Neural crest cell (in vitro differentiated cells): ENCODE data around the gene TRPM2. TPM values are rescaled to one million over a fixed set of nuclear protein-coding genes. Genes with fewer than 3 reads are reported as not detected.

Experiments
- DNase-seq: peaks from one replicate; pipeline ENCODE4 v3.0.0; 2021; ENCODE audit warnings: low read depth, mixed read lengths, low spot score
- H3K27ac Mint-ChIP-seq: one replicate; pipeline ENCODE4 v1.8.0; 2021; ENCODE audit warnings: mild to moderate bottlenecking, mixed read lengths; ENCODE audit not compliant: unreplicated experiment
- H3K27me3 Mint-ChIP-seq: 2 replicates; pipeline ENCODE4 v1.8.0; 2021; ENCODE audit warnings: low read depth, mild to moderate bottlenecking, mixed read lengths
- H3K36me3 Mint-ChIP-seq: 2 replicates; pipeline ENCODE4 v1.8.0; 2021; ENCODE audit warnings: low read depth, mild to moderate bottlenecking, mixed read lengths
- H3K4me1 Mint-ChIP-seq: 2 replicates; pipeline ENCODE4 v1.8.0; 2021; ENCODE audit warnings: mixed read lengths
- H3K4me3 Mint-ChIP-seq: one replicate; pipeline ENCODE4 v1.8.0; 2021; ENCODE audit warnings: mild to moderate bottlenecking, mixed read lengths
- H3K9me3 Mint-ChIP-seq: 2 replicates; pipeline ENCODE4 v1.8.0; 2021; ENCODE audit warnings: mixed read lengths
- total RNA-seq: library from RNA; stranded (reverse); gene quantifications from 2 replicates; pipeline ENCODE4 v1.2.1, GENCODE V29; 2021
- TF ChIP-seq, protein P1 (sequence below): fragments of 200-600 bp; sonication (generic); conservative IDR thresholded peaks from 2 replicates; pipeline ENCODE4 v1.5.0; 2021; ENCODE audit warnings: antibody characterized with exemption, mild to moderate bottlenecking

Gene TRPM2
- total RNA-seq, 1 donor from 2014 or later, result not detected

- H3K36me3 Mint-ChIP-seq, result no peaks in the 10 kb centered on the region
- no peak for DNase-seq
- no peak overlapping the region for H3K4me3 Mint-ChIP-seq
- TF ChIP-seq, protein P1, sequence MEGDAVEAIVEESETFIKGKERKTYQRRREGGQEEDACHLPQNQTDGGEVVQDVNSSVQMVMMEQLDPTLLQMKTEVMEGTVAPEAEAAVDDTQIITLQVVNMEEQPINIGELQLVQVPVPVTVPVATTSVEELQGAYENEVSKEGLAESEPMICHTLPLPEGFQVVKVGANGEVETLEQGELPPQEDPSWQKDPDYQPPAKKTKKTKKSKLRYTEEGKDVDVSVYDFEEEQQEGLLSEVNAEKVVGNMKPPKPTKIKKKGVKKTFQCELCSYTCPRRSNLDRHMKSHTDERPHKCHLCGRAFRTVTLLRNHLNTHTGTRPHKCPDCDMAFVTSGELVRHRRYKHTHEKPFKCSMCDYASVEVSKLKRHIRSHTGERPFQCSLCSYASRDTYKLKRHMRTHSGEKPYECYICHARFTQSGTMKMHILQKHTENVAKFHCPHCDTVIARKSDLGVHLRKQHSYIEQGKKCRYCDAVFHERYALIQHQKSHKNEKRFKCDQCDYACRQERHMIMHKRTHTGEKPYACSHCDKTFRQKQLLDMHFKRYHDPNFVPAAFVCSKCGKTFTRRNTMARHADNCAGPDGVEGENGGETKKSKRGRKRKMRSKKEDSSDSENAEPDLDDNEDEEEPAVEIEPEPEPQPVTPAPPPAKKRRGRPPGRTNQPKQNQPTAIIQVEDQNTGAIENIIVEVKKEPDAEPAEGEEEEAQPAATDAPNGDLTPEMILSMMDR, result no peak
- no peaks in the 10 kb centered on the region for H3K9me3 Mint-ChIP-seq
- H3K27me3 Mint-ChIP-seq, result no peaks in the 10 kb centered on the region
- no peaks in the 10 kb centered on the region for H3K4me1 Mint-ChIP-seq
- no peak overlapping the region for H3K27ac Mint-ChIP-seq
These were observed 29.8 kb upstream of the TRPM2 start for GRCh38 chr21:44323591-44323990.

DNA sequence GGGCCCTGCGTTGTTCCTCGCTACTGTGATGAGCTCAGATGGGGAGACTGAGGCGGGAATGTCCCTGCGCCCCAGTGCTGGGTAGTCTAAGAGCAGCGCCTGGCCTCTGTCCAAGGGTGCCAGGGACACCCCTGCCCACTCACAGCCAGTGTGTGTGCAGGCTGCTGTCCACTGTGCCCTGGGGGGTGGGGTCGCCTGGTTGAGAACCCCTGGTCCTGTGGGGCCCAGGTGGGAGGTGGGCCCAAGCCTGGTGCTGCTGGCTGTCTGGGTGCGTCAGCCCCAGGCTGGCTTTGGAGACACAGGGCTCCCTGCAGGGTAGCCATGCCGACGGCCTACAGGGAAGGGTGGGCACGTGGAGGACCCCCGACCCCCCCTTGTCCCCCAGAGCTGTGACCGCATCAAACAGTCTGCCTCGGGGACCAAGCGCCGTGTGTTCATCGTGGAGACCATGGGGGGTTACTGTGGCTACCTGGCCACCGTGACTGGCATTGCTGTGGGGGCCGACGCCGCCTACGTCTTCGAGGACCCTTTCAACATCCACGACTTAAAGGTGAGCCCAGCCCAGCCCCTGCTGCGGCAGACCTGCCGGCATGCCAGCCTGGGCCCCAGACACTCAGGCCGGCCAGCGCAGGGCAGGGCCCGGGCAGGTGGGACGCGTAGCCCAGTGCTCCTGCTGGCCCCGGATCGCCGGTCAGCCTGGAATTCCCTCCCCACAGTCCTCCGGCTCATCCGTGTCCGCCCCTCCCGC, 29.1 kb upstream of the TRPM2 start:
- H3K4me1 Mint-ChIP-seq, result no peaks in the 10 kb centered on the region
- H3K27ac Mint-ChIP-seq, result no peak overlapping the region
- H3K36me3 Mint-ChIP-seq, result no peaks in the 10 kb centered on the region
- no peaks in the 10 kb centered on the region for H3K27me3 Mint-ChIP-seq
- TF ChIP-seq, protein P1, result no peak
- no peak overlapping the region for H3K4me3 Mint-ChIP-seq
- DNase-seq, result no peak
- no peaks in the 10 kb centered on the region for H3K9me3 Mint-ChIP-seq

DNA sequence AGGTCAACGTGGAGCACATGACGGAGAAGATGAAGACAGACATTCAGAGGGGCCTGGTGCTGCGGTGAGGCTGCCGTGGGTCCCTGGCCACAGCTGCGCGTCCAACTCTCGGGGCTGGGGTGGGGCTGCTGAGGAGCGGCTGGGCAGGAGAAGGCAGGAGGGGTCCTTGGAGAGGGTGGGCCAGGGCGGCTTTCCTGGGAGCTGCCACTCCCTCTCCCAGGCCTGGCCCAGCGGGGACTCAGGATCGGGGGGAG, 28.6 kb upstream of the TRPM2 start:
- Mint-ChIP-seq H3K4me3 (no peak overlapping the region), H3K27me3 (no peaks in the 10 kb centered on the region), H3K27ac (no peak overlapping the region), H3K9me3 (no peaks in the 10 kb centered on the region), H3K4me1 (no peaks in the 10 kb centered on the region), H3K36me3 (no peaks in the 10 kb centered on the region)
- TF ChIP-seq, protein P1, result no peak
- DNase-seq, result no peak

DNA sequence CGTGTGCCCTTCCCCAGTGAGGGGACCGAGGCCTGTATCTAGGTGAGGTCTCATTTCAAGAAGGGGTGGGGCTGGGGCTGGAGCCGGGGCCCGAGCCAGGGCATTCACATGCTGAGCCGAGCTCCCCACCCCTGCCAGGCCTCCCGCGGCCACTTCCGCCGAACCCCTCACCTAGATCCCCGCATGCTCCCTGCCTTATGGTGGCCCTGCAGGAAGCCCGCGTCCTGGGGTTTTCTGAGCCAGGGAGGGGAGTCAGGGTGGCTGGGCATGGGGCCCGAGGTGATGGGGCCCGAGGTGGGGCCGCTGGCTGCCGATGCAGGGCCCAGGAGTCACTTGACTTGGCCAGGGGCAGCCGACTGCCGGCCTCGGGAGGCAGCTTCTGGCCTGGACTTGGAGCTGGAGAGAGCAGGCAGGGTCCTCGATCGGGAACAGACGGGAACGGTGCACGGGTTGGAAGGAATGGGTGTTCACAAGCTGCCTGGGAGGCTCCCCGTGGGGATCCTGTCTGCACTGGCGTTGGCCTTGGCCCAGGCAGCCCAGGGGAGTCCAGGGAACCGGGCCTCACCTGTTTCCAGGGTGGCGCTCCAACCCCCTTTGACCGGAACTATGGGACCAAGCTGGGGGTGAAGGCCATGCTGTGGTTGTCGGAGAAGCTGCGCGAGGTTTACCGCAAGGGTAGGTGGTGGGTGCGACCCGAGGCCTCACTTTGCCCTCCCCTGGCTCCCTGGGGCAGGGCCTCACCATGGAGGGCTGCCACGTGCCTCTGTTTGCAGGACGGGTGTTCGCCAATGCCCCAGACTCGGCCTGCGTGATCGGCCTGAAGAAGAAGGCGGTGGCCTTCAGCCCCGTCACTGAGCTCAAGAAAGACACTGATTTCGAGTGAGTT, 27.8 kb upstream of the TRPM2 start:
- TF ChIP-seq, protein P1, result no peak
- H3K9me3 Mint-ChIP-seq, result no peaks in the 10 kb centered on the region
- H3K36me3 Mint-ChIP-seq, result no peaks in the 10 kb centered on the region
- no peaks in the 10 kb centered on the region for H3K27me3 Mint-ChIP-seq
- DNase-seq, result no peak
- no peak overlapping the region for H3K4me3 Mint-ChIP-seq
- no peak overlapping the region for H3K27ac Mint-ChIP-seq
- H3K4me1 Mint-ChIP-seq, result no peaks in the 10 kb centered on the region

GRCh38 chr21:44326272-44326647, 27.2 kb upstream of the TRPM2 start:
- TF ChIP-seq, protein P1, result no peak
- no peak for DNase-seq
- no peaks in the 10 kb centered on the region for H3K4me1 Mint-ChIP-seq
- no peaks in the 10 kb centered on the region for H3K9me3 Mint-ChIP-seq
- H3K36me3 Mint-ChIP-seq, result no peaks in the 10 kb centered on the region
- H3K27me3 Mint-ChIP-seq, result no peaks in the 10 kb centered on the region
- no peak overlapping the region for H3K27ac Mint-ChIP-seq
- no peak overlapping the region for H3K4me3 Mint-ChIP-seq
